OCI-LY3 (cell line): ENCODE measurements around the gene ING4.

Experiments
- EZH2phosphoT487 ChIP-seq: fragments of 200-600 bp; shearing (Covaris generic); IDR thresholded peaks from 2 replicates; pipeline ENCODE4 v1.6.1; 2018; ENCODE audit warnings: antibody characterized with exemption, mixed run types, low read depth
- TF ChIP-seq, protein P1 (sequence below): fragments of 200-600, 300-600 bp; sonication (generic); IDR thresholded peaks from 2 replicates; pipeline ENCODE4 v1.5.1; 2014; ENCODE audit warnings: antibody characterized with exemption, low read length, low read depth

DNA sequence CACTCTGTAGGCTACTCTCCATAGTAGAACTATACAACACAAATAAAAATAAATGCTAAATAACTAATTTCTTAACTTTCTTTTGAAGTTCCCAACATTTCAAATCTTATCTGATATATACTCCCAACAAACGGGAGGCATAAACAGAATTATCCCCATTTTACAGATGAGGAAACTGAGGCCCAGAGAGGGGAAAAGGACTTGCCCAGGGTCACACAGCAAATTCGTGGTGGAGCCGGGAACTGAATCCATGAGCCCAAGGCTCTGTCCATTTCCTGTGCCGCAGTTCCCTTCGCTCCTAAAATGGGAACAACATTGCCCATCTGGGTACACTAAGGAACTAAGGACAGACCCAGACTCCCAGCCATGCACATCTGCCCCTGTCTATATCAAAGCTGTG lies 14.0 kb upstream of the ING4 start:
- TF ChIP-seq, protein P1, sequence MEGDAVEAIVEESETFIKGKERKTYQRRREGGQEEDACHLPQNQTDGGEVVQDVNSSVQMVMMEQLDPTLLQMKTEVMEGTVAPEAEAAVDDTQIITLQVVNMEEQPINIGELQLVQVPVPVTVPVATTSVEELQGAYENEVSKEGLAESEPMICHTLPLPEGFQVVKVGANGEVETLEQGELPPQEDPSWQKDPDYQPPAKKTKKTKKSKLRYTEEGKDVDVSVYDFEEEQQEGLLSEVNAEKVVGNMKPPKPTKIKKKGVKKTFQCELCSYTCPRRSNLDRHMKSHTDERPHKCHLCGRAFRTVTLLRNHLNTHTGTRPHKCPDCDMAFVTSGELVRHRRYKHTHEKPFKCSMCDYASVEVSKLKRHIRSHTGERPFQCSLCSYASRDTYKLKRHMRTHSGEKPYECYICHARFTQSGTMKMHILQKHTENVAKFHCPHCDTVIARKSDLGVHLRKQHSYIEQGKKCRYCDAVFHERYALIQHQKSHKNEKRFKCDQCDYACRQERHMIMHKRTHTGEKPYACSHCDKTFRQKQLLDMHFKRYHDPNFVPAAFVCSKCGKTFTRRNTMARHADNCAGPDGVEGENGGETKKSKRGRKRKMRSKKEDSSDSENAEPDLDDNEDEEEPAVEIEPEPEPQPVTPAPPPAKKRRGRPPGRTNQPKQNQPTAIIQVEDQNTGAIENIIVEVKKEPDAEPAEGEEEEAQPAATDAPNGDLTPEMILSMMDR, result no peak
- no peak for TF ChIP-seq EZH2phosphoT487
